ENCODE data around the gene FOXP4.

GRCh38 chr6:41608443-41609151, 62.4 kb downstream of the FOXP4 start:
- TF ChIP-seq POLR2A (IDR thresholded peaks at IDR 0.05; ENCODE audit: low read length) (no peak), GATA1 (IDR thresholded peaks at IDR 0.05; ENCODE audit: low read depth, low read length) (no peak)
